Smooth muscle cell (in vitro differentiated cells): Measurements from ENCODE around the gene CMIP. TPM values are rescaled to one million over a fixed set of nuclear protein-coding genes. Genes with fewer than 3 reads are reported as not detected.

Experiments
- DNase-seq: peaks from one replicate; lab custom pipeline; 2025; ENCODE audit not compliant: unreplicated experiment; lab: John Stamatoyannopoulos, UW
- H2AFZ ChIP-seq: fragments of 200-600 bp; sonication (generic); 2 replicates; pipeline ENCODE4 v1.6.0; 2016; ENCODE audit warnings: antibody characterized with exemption, low read depth, mild to moderate bottlenecking
- H3F3A ChIP-seq: fragments of 200-600 bp; sonication (generic); 2 replicates; pipeline ENCODE4 v1.6.0; 2017; ENCODE audit warnings: antibody characterized with exemption, low read depth
- H3K27ac ChIP-seq: fragments of 200-600 bp; sonication (generic); 2 replicates; pipeline ENCODE4 v1.5.1; 2016; ENCODE audit warnings: low read depth, mild to moderate bottlenecking
- H3K27me3 ChIP-seq: fragments of 200-600 bp; sonication (generic); 2 replicates; pipeline ENCODE4 v1.6.1; 2016; ENCODE audit warnings: low read depth, mild to moderate bottlenecking
- H3K36me3 ChIP-seq: fragments of 200-600 bp; sonication (generic); 2 replicates; pipeline ENCODE4 v1.5.1; 2016; ENCODE audit warnings: low read depth
- H3K4me1 ChIP-seq: fragments of 200-600 bp; sonication (generic); 2 replicates; pipeline ENCODE4 v1.5.1; 2016; ENCODE audit warnings: low read depth
- H3K4me2 ChIP-seq: fragments of 200-600 bp; sonication (generic); 2 replicates; pipeline ENCODE4 v1.6.0; 2016; ENCODE audit warnings: mild to moderate bottlenecking
- H3K4me3 ChIP-seq: fragments of 200-600 bp; sonication (generic); 2 replicates; pipeline ENCODE4 v1.5.1; 2016; ENCODE audit warnings: mild to moderate bottlenecking
- H3K79me2 ChIP-seq: fragments of 200-600 bp; sonication (generic); 2 replicates; pipeline ENCODE4 v1.6.0; 2016; ENCODE audit warnings: low read depth, mild to moderate bottlenecking
- H3K9ac ChIP-seq: fragments of 200-600 bp; sonication (generic); 2 replicates; pipeline ENCODE4 v1.6.0; 2016; ENCODE audit warnings: low read depth
- H3K9me3 ChIP-seq: fragments of 200-600 bp; sonication (generic); replicated peaks from 2 replicates; pipeline ENCODE4 v1.5.1; 2016; ENCODE audit warnings: low read depth
- H4K20me1 ChIP-seq: fragments of 200-600 bp; sonication (generic); 2 replicates; pipeline ENCODE4 v1.6.0; 2016; ENCODE audit warnings: low read depth
- WGBS: methylation state at CpG from one replicate; pipeline ENCODE4 v1.1.7; 2016; ENCODE audit warnings: low lambda C conversion rate; 5-methylcytosine and 5-hydroxymethylcytosine counted together
- polyA plus RNA-seq: library from polyadenylated mRNA; unstranded; fragments of >200 nt; fragmentation: Nextera tagmentation; extraction: Ambion mirVana; gene quantifications from 2 replicates; pipeline ENCODE4 v1.2.1, GENCODE V29; 2016
- total RNA-seq: library from RNA; depleted of rRNA; stranded (reverse); fragments of >200 nt; gene quantifications from 2 replicates; pipeline ENCODE4 v1.2.3, GENCODE V29; 2014
- TF ChIP-seq, protein P1 (sequence below): fragments of 200-600 bp; sonication (generic); IDR thresholded peaks from 2 replicates; pipeline ENCODE4 v1.5.1; 2017; ENCODE audit warnings: borderline replicate concordance, mild to moderate bottlenecking, antibody characterized with exemption; ENCODE audit not compliant: insufficient read depth, poor library complexity, severe bottlenecking

Gene CMIP
- total and polyA plus RNA-seq, 2 experiments from 2014 or later = 2.5 to 44.5 TPM

DNA sequence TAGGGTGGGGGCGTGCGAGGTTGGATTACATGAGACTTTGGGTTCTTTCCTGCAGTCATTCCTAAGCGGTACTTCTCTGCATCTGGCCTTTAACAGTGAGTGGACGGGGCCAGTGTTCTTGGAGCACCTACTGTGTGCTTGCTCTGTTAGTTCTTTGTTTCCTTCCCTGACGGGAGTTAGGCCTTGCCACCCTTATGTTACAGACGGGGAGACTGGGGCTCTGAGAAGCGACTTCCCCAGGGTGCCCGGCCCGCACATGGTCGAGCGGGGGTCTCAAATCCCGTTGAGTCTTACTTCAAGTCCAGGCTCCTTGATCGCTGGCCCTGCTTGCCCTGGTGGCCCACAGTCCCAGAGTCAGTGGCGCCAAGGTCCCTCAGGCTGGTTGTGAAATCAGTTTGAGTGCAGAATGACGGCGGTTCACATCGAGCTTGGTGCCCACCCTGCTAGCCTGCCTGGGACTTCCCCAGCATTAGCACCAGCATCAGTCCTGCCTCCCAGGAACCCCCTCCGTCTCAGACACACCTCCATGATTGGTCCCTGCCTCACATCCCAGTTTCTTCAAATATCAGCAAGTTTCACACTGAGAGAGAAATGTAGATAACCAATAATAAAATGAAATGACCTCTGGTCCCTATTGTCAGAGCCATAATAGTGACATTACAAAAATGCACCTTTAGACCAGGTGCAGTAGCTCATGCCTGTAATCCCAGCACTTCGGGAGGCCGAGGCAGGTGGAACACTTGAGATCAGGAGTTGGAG is 128.0 kb downstream of the CMIP start:
- H3K27ac ChIP-seq = no peak overlapping the region
- DNase-seq = no peak
- H4K20me1 ChIP-seq = peaks cover 89% of the 10 kb centered on the region
- H3F3A ChIP-seq = peaks cover 6% of the 10 kb centered on the region
- H3K79me2 ChIP-seq = peaks cover 74% of the 10 kb centered on the region
- H2AFZ ChIP-seq = no peak overlapping the region
- H3K4me2 ChIP-seq = no peak overlapping the region
- H3K36me3 ChIP-seq = no peaks in the 10 kb centered on the region
- 96% methylated on average over 20 of the region's 20 CpGs for WGBS
- H3K9me3 ChIP-seq = no peaks in the 10 kb centered on the region
- H3K4me3 ChIP-seq = no peak overlapping the region
- TF ChIP-seq, protein P1, sequence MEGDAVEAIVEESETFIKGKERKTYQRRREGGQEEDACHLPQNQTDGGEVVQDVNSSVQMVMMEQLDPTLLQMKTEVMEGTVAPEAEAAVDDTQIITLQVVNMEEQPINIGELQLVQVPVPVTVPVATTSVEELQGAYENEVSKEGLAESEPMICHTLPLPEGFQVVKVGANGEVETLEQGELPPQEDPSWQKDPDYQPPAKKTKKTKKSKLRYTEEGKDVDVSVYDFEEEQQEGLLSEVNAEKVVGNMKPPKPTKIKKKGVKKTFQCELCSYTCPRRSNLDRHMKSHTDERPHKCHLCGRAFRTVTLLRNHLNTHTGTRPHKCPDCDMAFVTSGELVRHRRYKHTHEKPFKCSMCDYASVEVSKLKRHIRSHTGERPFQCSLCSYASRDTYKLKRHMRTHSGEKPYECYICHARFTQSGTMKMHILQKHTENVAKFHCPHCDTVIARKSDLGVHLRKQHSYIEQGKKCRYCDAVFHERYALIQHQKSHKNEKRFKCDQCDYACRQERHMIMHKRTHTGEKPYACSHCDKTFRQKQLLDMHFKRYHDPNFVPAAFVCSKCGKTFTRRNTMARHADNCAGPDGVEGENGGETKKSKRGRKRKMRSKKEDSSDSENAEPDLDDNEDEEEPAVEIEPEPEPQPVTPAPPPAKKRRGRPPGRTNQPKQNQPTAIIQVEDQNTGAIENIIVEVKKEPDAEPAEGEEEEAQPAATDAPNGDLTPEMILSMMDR = no peak
- H3K27me3 ChIP-seq = no peaks in the 10 kb centered on the region
- no peak overlapping the region for H3K9ac ChIP-seq
- H3K4me1 ChIP-seq = peaks cover 8% of the 10 kb centered on the region

DNA sequence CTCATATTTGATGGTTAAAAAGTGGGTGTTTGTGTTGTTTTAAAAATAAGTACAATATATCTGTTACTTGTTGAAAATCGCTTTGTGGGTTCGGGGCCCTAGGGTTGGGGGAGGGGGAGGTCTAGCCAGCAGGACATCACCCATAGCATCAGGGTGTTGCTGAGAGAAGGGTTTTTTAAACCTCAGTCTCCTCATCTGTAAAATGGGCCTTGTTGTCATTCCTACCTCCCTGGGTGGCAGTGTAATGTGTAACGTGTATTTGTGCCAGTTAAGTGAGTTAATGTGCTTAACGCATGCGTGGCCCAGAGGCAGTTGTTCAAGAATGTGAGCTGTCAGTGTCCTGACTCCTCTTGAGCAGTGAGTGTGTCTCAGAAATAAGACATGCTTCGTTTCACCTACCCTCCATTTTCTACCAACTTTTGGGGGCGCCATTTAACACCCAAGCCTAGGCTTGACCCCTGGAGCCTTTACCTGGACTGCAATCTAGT is 129.0 kb downstream of the CMIP start:
- no peaks in the 10 kb centered on the region for H3K27me3 ChIP-seq
- H3K4me3 ChIP-seq = no peak overlapping the region
- H3K4me2 ChIP-seq = no peak overlapping the region
- H3K9ac ChIP-seq = no peak overlapping the region
- WGBS = 96% methylated on average over 7 of the region's 7 CpGs
- TF ChIP-seq, protein P1 = no peak
- H2AFZ ChIP-seq = no peak overlapping the region
- H3K36me3 ChIP-seq = no peaks in the 10 kb centered on the region
- H3K4me1 ChIP-seq = peaks cover 6% of the 10 kb centered on the region
- H3K27ac ChIP-seq = no peak overlapping the region
- H4K20me1 ChIP-seq = peaks cover 89% of the 10 kb centered on the region
- H3K79me2 ChIP-seq = peaks cover 80% of the 10 kb centered on the region
- no peak for DNase-seq
- H3F3A ChIP-seq = peaks cover 6% of the 10 kb centered on the region
- H3K9me3 ChIP-seq = no peaks in the 10 kb centered on the region

DNA sequence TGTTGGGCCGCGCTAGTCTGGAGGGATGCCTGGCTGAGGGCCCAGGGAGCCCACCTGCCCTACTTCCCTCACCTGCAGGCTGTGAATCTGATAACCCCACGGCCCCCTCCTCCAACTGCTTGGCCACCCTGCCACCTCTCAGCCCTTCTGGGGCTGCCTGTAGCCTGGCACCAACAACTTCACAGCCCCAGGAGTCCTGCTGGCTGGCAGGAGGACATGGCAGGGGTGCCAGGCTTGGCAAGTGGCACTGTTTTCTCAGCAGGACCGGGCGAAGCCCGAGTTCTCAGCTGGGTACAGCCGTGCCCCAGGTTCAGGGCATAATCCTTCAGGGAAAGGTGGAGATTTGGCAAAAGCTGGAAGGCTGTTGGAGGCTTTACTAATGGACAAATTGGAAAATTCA is 129.6 kb downstream of the CMIP start:
- peaks cover 82% of the 10 kb centered on the region for H3K79me2 ChIP-seq
- H3K9me3 ChIP-seq = no peaks in the 10 kb centered on the region
- TF ChIP-seq, protein P1 = no peak
- H4K20me1 ChIP-seq = peaks cover 89% of the 10 kb centered on the region
- no peak overlapping the region for H3K9ac ChIP-seq
- H3K27me3 ChIP-seq = no peaks in the 10 kb centered on the region
- 95% methylated on average over 7 of the region's 7 CpGs for WGBS
- no peaks in the 10 kb centered on the region for H3K36me3 ChIP-seq
- no peaks in the 10 kb centered on the region for H3F3A ChIP-seq
- peaks cover under 1% of the 10 kb centered on the region for H3K4me1 ChIP-seq
- H2AFZ ChIP-seq = no peak overlapping the region
- no peak overlapping the region for H3K4me2 ChIP-seq
- DNase-seq = no peak
- no peak overlapping the region for H3K4me3 ChIP-seq
- no peak overlapping the region for H3K27ac ChIP-seq

DNA sequence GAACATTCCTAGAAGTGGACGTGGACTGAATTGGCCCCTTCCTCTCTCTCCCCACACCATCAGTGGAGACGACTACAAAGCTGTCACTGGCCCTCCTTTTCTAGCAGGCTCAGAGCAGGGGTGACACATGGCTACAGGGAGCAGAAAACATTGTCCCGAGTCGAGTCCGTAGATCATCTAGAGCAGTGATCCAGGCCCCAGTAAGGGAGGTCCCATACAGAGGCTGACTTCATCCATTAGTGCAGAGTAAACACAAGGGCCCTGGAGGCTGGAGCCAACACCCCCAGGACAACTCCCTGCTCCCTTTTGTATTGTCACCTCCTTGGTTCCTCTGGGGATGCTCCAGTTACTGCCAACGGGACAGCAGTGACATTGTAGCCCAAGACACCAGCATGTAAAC is 130.7 kb downstream of the CMIP start:
- no peak overlapping the region for H3K27ac ChIP-seq

More for the DNA sequence above, 130.7 kb downstream of the CMIP start:
- H2AFZ ChIP-seq = no peak overlapping the region
- H3K9me3 ChIP-seq = no peaks in the 10 kb centered on the region
- H4K20me1 ChIP-seq = peaks cover 89% of the 10 kb centered on the region
- TF ChIP-seq, protein P1 = no peak
- no peaks in the 10 kb centered on the region for H3K36me3 ChIP-seq
- no peaks in the 10 kb centered on the region for H3F3A ChIP-seq
- no peak overlapping the region for H3K9ac ChIP-seq
- DNase-seq = no peak
- peaks cover 81% of the 10 kb centered on the region for H3K79me2 ChIP-seq
- H3K4me1 ChIP-seq = no peaks in the 10 kb centered on the region
- 81% methylated on average over 6 of the region's 6 CpGs for WGBS
- no peak overlapping the region for H3K4me2 ChIP-seq
- H3K4me3 ChIP-seq = no peak overlapping the region
- H3K27me3 ChIP-seq = no peaks in the 10 kb centered on the region
